Myocyte (in vitro differentiated cells): Measurements from ENCODE around the gene EIF3L. TPM values are rescaled to one million over a fixed set of nuclear protein-coding genes. Genes with fewer than 3 reads are reported as not detected.
A peak's percentile ranks its signal among the peaks of the same experiment; 100 is the strongest.

Source experiments
- DNase-seq: peaks from one replicate; pipeline ENCODE4 v3.0.0-alpha.2; 2012; ENCODE audit warnings: low read depth
- total RNA-seq: library from RNA; depleted of rRNA; stranded (reverse); fragments of >200 nt; gene quantifications from 2 replicates; pipeline ENCODE4 v1.2.3, GENCODE V29; 2014

EIF3L gene
- total RNA-seq, 1 donor from 2014 or later, result 450 TPM

- no peak for DNase-seq
These were observed 32.6 kb upstream of the EIF3L start for GRCh38 chr22:37816543-37817180.

- DNase-seq, result peak; percentile 86
These were observed 31.4 kb upstream of the EIF3L start for GRCh38 chr22:37817705-37818408.

GRCh38 chr22:37818409-37819104 is 30.7 kb upstream of the EIF3L start:
- peak; percentile 27 for DNase-seq

- no peak for DNase-seq
These were observed 30.1 kb upstream of the EIF3L start for GRCh38 chr22:37819105-37819433.

- no peak for DNase-seq
These were observed 28.9 kb upstream of the EIF3L start for GRCh38 chr22:37820350-37820749.

GRCh38 chr22:37822079-37822833 is 27.0 kb upstream of the EIF3L start:
- DNase-seq, result no peak

- DNase-seq, result no peak
These were observed 25.9 kb upstream of the EIF3L start, which contains the start of gene GALR3 for GRCh38 chr22:37823134-37823985. Gene GALR3 (plus strand): TSS chr22:37823382. CDS start chr22:37823407, 25 bp downstream.

- DNase-seq, result no peak
These were observed 24.3 kb upstream of the EIF3L start for GRCh38 chr22:37824674-37825641.

- peak; percentile 33 for DNase-seq
These were observed 22.2 kb upstream of the EIF3L start for GRCh38 chr22:37827056-37827455.

- no peak for DNase-seq
These were observed 19.0 kb upstream of the EIF3L start for GRCh38 chr22:37830093-37830842.

- no peak for DNase-seq
These were observed 17.7 kb upstream of the EIF3L start for GRCh38 chr22:37831472-37831871.

GRCh38 chr22:37832022-37832857 is 17.0 kb upstream of the EIF3L start:
- no peak for DNase-seq

GRCh38 chr22:37842015-37842793 is 7.0 kb upstream of the EIF3L start:
- DNase-seq, result no peak

- no peak for DNase-seq
These were observed 5.5 kb upstream of the EIF3L start for GRCh38 chr22:37843741-37844089.

GRCh38 chr22:37844904-37845329 is 4.3 kb upstream of the EIF3L start:
- no peak for DNase-seq

GRCh38 chr22:37846433-37846832 is 2.8 kb upstream of the EIF3L start:
- no peak for DNase-seq

GRCh38 chr22:37848587-37849088 is 581 bp upstream of the EIF3L start:
- peak; percentile 33 for DNase-seq
